Endodermal cell (in vitro differentiated cells): Measurements from ENCODE around the gene REN. TPM values are rescaled to one million over a fixed set of nuclear protein-coding genes. Genes with fewer than 3 reads are reported as not detected.
A peak's percentile ranks its signal among the peaks of the same experiment; 100 is the strongest.

Source experiments
- DNase-seq: peaks from one replicate; pipeline ENCODE4 v3.0.0-alpha.2; 2017
- H3K27ac ChIP-seq: 2 replicates; pipeline ENCODE4 v1.5.1; 2013; ENCODE audit warnings: mild to moderate bottlenecking, low read depth, low read length, moderate library complexity
- H3K27me3 ChIP-seq: 2 replicates; pipeline ENCODE4 v1.6.1; 2013; ENCODE audit warnings: mild to moderate bottlenecking, low read length, moderate library complexity; ENCODE audit not compliant: insufficient read depth, control insufficient read depth, poor library complexity, severe bottlenecking
- H3K36me3 ChIP-seq: 2 replicates; pipeline ENCODE4 v1.7.0; 2013; ENCODE audit warnings: mild to moderate bottlenecking, low read length, moderate library complexity; ENCODE audit not compliant: control insufficient read depth, insufficient read depth
- H3K4me1 ChIP-seq: one replicate; pipeline ENCODE4 v1.7.0; 2013; ENCODE audit warnings: low read length; ENCODE audit not compliant: control insufficient read depth, insufficient read depth
- H3K4me3 ChIP-seq: 2 replicates; pipeline ENCODE4 v1.5.1; 2013; ENCODE audit warnings: mild to moderate bottlenecking, low read length, moderate library complexity
- H3K9ac ChIP-seq: 2 replicates; pipeline ENCODE4 v1.6.1; 2013; ENCODE audit warnings: mild to moderate bottlenecking, low read length, moderate library complexity; ENCODE audit not compliant: poor library complexity, severe bottlenecking; ENCODE audit errors: extremely low read depth
- H3K9me3 ChIP-seq: 2 replicates; pipeline ENCODE4 v1.6.1; 2013; ENCODE audit warnings: mild to moderate bottlenecking, low read length, moderate library complexity; ENCODE audit not compliant: control insufficient read depth
- H3K27ac Mint-ChIP-seq: 2 replicates; pipeline ENCODE4 v1.8.0; 2020; ENCODE audit warnings: mixed read lengths
- H3K27me3 Mint-ChIP-seq: 2 replicates; pipeline ENCODE4 v1.8.0; 2021; ENCODE audit warnings: mild to moderate bottlenecking, mixed read lengths; ENCODE audit not compliant: insufficient read depth
- H3K36me3 Mint-ChIP-seq: 2 replicates; pipeline ENCODE4 v1.8.0; 2020; ENCODE audit warnings: low read depth, mixed read lengths
- H3K4me1 Mint-ChIP-seq: 2 replicates; pipeline ENCODE4 v1.8.0; 2020; ENCODE audit warnings: mixed read lengths
- H3K4me3 Mint-ChIP-seq: 2 replicates; pipeline ENCODE4 v1.8.0; 2020; ENCODE audit warnings: mild to moderate bottlenecking, moderate library complexity, mixed read lengths
- H3K9me3 Mint-ChIP-seq: 2 replicates; pipeline ENCODE4 v1.8.0; 2020; ENCODE audit warnings: mild to moderate bottlenecking, mixed read lengths
- WGBS, 2 experiments: methylation state at CpG; one replicate each; pipeline versions ENCODE4 v1.1.5 to v1.1.7; 2013; ENCODE audit warnings: missing lambda C conversion rate in 2 of 2, mixed read lengths in 1 of 2; ENCODE audit not compliant: insufficient coverage in 1 of 2, insufficient read length in 1 of 2; 5-methylcytosine and 5-hydroxymethylcytosine counted together
- total RNA-seq, 2 donors: library from RNA; stranded (reverse); fragmentation: NEBNext Ultra II Directional in 1 of 2; extraction: Animal tissue kit (Norgen Biotek cat#: 25700) in 1 of 2; gene quantifications; 2 replicates in 1 of 2; 3 replicates in 1 of 2; pipeline ENCODE4 v1.2.1, GENCODE V29; 2021
- TF ChIP-seq, protein P1 (sequence below): fragments of 200-600 bp; sonication (generic); conservative IDR thresholded peaks from 2 replicates; pipeline ENCODE4 v1.5.0; 2021; ENCODE audit warnings: antibody characterized with exemption, mild to moderate bottlenecking

REN gene
- total RNA-seq, 2 donors from 2014 or later: not detected

DNA sequence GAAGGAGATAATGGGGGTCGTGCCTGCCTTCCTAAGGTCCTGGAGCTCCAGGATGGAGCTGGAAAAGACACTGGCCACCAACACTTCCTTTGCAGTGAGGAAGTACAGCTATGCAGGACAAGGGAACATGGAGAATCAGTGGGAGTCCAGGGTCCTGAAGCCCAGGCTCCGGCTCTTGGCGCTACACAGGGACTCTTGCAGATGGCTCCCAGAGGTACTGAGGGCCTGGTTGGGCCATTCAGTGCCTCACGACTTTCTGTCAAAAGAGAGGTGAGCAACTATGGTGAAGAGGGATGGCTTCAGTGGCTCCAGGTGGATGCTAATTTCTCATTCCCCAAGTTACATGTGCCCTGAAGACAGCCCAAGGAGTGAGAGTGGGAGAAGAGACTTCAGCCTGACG is 12.5 kb downstream of the REN start:
- Mint-ChIP-seq H3K27me3 (peaks cover 64% of the 10 kb centered on the region), H3K27ac (no peak overlapping the region), H3K4me1 (peaks cover 2% of the 10 kb centered on the region), H3K9me3 (no peaks in the 10 kb centered on the region), H3K36me3 (no peaks in the 10 kb centered on the region), H3K4me3 (no peak overlapping the region)
- Histone ChIP-seq H3K27me3 (peaks cover 48% of the 10 kb centered on the region), H3K27ac (no peak overlapping the region), H3K9me3 (no peaks in the 10 kb centered on the region), H3K9ac (no peak overlapping the region), H3K36me3 (no peaks in the 10 kb centered on the region), H3K4me3 (no peak overlapping the region), H3K4me1 (no peaks in the 10 kb centered on the region)
- 93 to 94% methylated on average over 4 to 5 of the region's 5 CpGs for WGBS, 2 experiments
- TF ChIP-seq, protein P1, sequence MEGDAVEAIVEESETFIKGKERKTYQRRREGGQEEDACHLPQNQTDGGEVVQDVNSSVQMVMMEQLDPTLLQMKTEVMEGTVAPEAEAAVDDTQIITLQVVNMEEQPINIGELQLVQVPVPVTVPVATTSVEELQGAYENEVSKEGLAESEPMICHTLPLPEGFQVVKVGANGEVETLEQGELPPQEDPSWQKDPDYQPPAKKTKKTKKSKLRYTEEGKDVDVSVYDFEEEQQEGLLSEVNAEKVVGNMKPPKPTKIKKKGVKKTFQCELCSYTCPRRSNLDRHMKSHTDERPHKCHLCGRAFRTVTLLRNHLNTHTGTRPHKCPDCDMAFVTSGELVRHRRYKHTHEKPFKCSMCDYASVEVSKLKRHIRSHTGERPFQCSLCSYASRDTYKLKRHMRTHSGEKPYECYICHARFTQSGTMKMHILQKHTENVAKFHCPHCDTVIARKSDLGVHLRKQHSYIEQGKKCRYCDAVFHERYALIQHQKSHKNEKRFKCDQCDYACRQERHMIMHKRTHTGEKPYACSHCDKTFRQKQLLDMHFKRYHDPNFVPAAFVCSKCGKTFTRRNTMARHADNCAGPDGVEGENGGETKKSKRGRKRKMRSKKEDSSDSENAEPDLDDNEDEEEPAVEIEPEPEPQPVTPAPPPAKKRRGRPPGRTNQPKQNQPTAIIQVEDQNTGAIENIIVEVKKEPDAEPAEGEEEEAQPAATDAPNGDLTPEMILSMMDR: no peak
- DNase-seq: no peak

GRCh38 chr1:204152310-204153044 is 13.7 kb downstream of the REN start:
- no peaks in the 10 kb centered on the region for H3K36me3 Mint-ChIP-seq
- H3K27me3 Mint-ChIP-seq: peaks cover 62% of the 10 kb centered on the region
- 45 to 86% methylated on average over 5 to 24 of the region's 25 CpGs for WGBS, 2 experiments
- Histone ChIP-seq H3K36me3 (no peaks in the 10 kb centered on the region), H3K27ac (no peak overlapping the region), H3K9ac (no peak overlapping the region), H3K4me3 (peak overlapping the region; percentile 74), H3K27me3 (peaks cover 48% of the 10 kb centered on the region), H3K9me3 (no peaks in the 10 kb centered on the region), H3K4me1 (no peaks in the 10 kb centered on the region)
- H3K27ac Mint-ChIP-seq: no peak overlapping the region
- no peaks in the 10 kb centered on the region for H3K9me3 Mint-ChIP-seq
- DNase-seq: no peak
- H3K4me3 Mint-ChIP-seq: peak overlapping the region; percentile 60
- peaks cover 10% of the 10 kb centered on the region for H3K4me1 Mint-ChIP-seq
- TF ChIP-seq, protein P1: no peak

DNA sequence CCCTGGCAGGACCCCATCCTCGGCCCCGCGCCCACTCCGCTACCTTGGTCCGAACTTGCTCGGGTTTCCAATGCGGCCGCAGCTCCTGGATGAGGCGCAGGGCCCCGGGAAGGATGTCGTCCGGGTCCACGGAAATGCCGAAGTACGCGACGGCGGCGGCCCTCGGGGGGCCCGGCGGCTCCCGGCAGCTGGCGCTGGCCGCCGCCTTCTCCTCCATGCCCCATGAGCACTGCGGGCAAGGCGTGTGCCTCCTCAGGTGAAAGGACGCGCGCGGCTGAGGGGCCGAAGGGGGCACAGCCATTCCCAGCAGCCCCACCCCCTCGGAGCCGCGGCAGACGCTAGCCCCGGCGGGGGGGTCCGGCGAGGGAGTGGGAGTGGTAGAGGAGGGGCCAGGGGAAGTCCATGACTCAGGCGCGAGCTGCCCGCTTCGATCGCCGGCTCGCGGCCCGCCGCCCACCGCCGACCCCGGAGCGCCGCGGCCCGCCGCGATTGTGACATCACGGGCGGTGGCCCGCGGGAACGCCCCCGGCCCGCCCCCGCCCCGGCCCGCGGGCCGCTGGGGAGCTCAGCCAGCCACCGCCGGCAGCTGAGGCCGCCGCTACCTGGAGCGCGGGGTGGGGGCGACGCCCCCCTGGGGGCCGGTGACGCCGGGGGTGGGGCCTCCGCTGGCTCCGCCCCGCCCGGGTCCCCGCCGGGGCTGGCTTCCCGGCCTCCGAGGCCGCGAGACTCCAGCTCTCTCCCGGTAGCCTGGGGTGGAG is 14.4 kb downstream of the REN start, which contains the start of gene ETNK2:
Gene ETNK2 (minus strand): TSS at position 493 of the 758 bp plus-strand sequence. CDS start 192 bp downstream, at position 301.
- H3K27ac Mint-ChIP-seq: no peak within 1 kb of the TSS
- no peak within 1 kb of the TSS for H3K27ac ChIP-seq
- H3K36me3 Mint-ChIP-seq: no peaks in the 10 kb centered on the region

More for the DNA sequence above, 14.4 kb downstream of the REN start, which contains the start of gene ETNK2:
- Mint-ChIP-seq H3K9me3 (no peaks in the 10 kb centered on the region), H3K4me1 (peaks cover 15% of the 10 kb centered on the region), H3K4me3 (peak within 1 kb of the TSS; percentile 60), H3K27me3 (peaks cover 57% of the 10 kb centered on the region)
- Histone ChIP-seq H3K36me3 (no peaks in the 10 kb centered on the region), H3K4me3 (peak within 1 kb of the TSS; percentile 80), H3K9ac (peak within 1 kb of the TSS; percentile 15), H3K9me3 (no peaks in the 10 kb centered on the region), H3K4me1 (no peaks in the 10 kb centered on the region), H3K27me3 (peaks cover 47% of the 10 kb centered on the region)
- peak; percentile 90 for DNase-seq
- 0 to 4% methylated on average over 21 to 94 of the region's 94 CpGs for WGBS, 2 experiments
- TF ChIP-seq, protein P1: no peak
